Osteoblast (primary cell): ENCODE data around the gene FOXO3. TPM values are rescaled to one million over a fixed set of nuclear protein-coding genes. Genes with fewer than 3 reads are reported as not detected.

Experiments
- DNase-seq: peaks from one replicate; pipeline ENCODE4 v3.0.0; 2011; ENCODE audit warnings: low spot score, mixed read lengths; ENCODE audit not compliant: insufficient read length; ENCODE audit errors: missing footprints
- H2AFZ ChIP-seq: 2 replicates; pipeline ENCODE4 v1.6.0; 2011; ENCODE audit warnings: mild to moderate bottlenecking, low read length
- H3K27ac ChIP-seq: 2 replicates; pipeline ENCODE4 v1.5.1; 2011; ENCODE audit warnings: mild to moderate bottlenecking, low read depth, low read length, moderate library complexity
- H3K27me3 ChIP-seq: 2 replicates; pipeline ENCODE4 v1.6.0; 2012; ENCODE audit warnings: mild to moderate bottlenecking, control low read depth, inconsistent platforms, low read length, moderate library complexity; ENCODE audit not compliant: insufficient read depth
- H3K36me3 ChIP-seq: 2 replicates; pipeline ENCODE4 v1.5.1; 2011; ENCODE audit warnings: mild to moderate bottlenecking, low read length, control low read depth, moderate library complexity; ENCODE audit not compliant: insufficient read depth
- H3K4me1 ChIP-seq: 2 replicates; pipeline ENCODE4 v1.5.1; 2011; ENCODE audit warnings: mild to moderate bottlenecking, low read length, control low read depth, moderate library complexity; ENCODE audit not compliant: insufficient read depth
- H3K4me2 ChIP-seq: 2 replicates; pipeline ENCODE4 v1.6.0; 2011; ENCODE audit warnings: mild to moderate bottlenecking, low read length; ENCODE audit not compliant: insufficient read depth
- H3K4me3 ChIP-seq: fragments of 200-600 bp; sonication (generic); 3 replicates; pipeline ENCODE4 v1.5.1; 2012; ENCODE audit warnings: mild to moderate bottlenecking, low read length, inconsistent platforms; ENCODE audit not compliant: insufficient read depth
- H3K79me2 ChIP-seq: 2 replicates; pipeline ENCODE4 v1.6.0; 2012; ENCODE audit warnings: mild to moderate bottlenecking, low read length, control low read depth, inconsistent platforms; ENCODE audit not compliant: insufficient read depth
- H3K9me3 ChIP-seq: 2 replicates; pipeline ENCODE4 v1.5.1; 2011; ENCODE audit warnings: low read depth, low read length, control low read depth
- H4K20me1 ChIP-seq: 2 replicates; pipeline ENCODE4 v1.6.0; 2012; ENCODE audit warnings: mild to moderate bottlenecking, low read length, control low read depth; ENCODE audit not compliant: insufficient read depth
- CTCF ChIP-seq: IDR thresholded peaks from 2 replicates; pipeline ENCODE4 v1.5.1; 2011; ENCODE audit warnings: mild to moderate bottlenecking, low read depth, low read length, moderate library complexity; ENCODE audit errors: extremely low read depth
- total RNA-seq: library from RNA; depleted of rRNA; stranded (reverse); fragments of >200 nt; gene quantifications from 2 replicates; pipeline ENCODE4 v1.2.3, GENCODE V29; 2012

The FOXO3 gene
- total RNA-seq, 1 donor = 53.2 TPM

GRCh38 chr6:108589244-108589791 is 28.6 kb downstream of the FOXO3 start:
- no peaks in the 10 kb centered on the region for H3K36me3 ChIP-seq
- H3K79me2 ChIP-seq = peaks cover 86% of the 10 kb centered on the region
- peak overlapping the region; percentile 53 for H3K27ac ChIP-seq
- no peak overlapping the region for H3K4me3 ChIP-seq
- H3K4me1 ChIP-seq = peaks cover 65% of the 10 kb centered on the region
- no peaks in the 10 kb centered on the region for H3K9me3 ChIP-seq
- DNase-seq = peak; percentile 76
- peaks cover 57% of the 10 kb centered on the region for H4K20me1 ChIP-seq
- no peak overlapping the region for H2AFZ ChIP-seq
- H3K27me3 ChIP-seq = no peaks in the 10 kb centered on the region
- TF ChIP-seq CTCF = no peak
- no peak overlapping the region for H3K4me2 ChIP-seq

- Histone ChIP-seq H3K4me3 (no peak overlapping the region), H2AFZ (no peak overlapping the region), H4K20me1 (peaks cover 56% of the 10 kb centered on the region), H3K4me2 (peak overlapping the region; percentile 63), H3K27me3 (no peaks in the 10 kb centered on the region), H3K27ac (peak overlapping the region; percentile 87), H3K9me3 (no peaks in the 10 kb centered on the region), H3K4me1 (peaks cover 60% of the 10 kb centered on the region), H3K79me2 (peaks cover 88% of the 10 kb centered on the region), H3K36me3 (no peaks in the 10 kb centered on the region)
- no peak for TF ChIP-seq CTCF
- no peak for DNase-seq
Observed at GRCh38 chr6:108591040-108591816, 30.5 kb downstream of the FOXO3 start.

- Histone ChIP-seq H3K27ac (peak overlapping the region; percentile 87), H3K4me3 (peak overlapping the region; percentile 35), H3K4me1 (peaks cover 58% of the 10 kb centered on the region), H4K20me1 (peaks cover 54% of the 10 kb centered on the region), H3K9me3 (no peaks in the 10 kb centered on the region), H3K36me3 (no peaks in the 10 kb centered on the region), H3K4me2 (peak overlapping the region; percentile 63), H3K27me3 (no peaks in the 10 kb centered on the region), H2AFZ (no peak overlapping the region), H3K79me2 (peaks cover 89% of the 10 kb centered on the region)
- no peak for TF ChIP-seq CTCF
- peak; percentile 81 for DNase-seq
Observed at GRCh38 chr6:108592371-108593337, 31.9 kb downstream of the FOXO3 start.

- no peak for TF ChIP-seq CTCF
- Histone ChIP-seq H4K20me1 (peaks cover 54% of the 10 kb centered on the region), H3K4me1 (peaks cover 55% of the 10 kb centered on the region), H3K36me3 (no peaks in the 10 kb centered on the region), H3K27ac (no peak overlapping the region), H3K4me2 (no peak overlapping the region), H3K4me3 (no peak overlapping the region), H3K9me3 (no peaks in the 10 kb centered on the region), H2AFZ (no peak overlapping the region), H3K27me3 (no peaks in the 10 kb centered on the region), H3K79me2 (peaks cover 96% of the 10 kb centered on the region)
- no peak for DNase-seq
Observed at GRCh38 chr6:108594151-108594550, 33.4 kb downstream of the FOXO3 start.
